T-helper 1 cell (primary cell): ENCODE results near the gene CST11.

Source experiments
- DNase-seq, 5 donors: peaks; one replicate each; pipeline ENCODE4 v3.0.0-alpha.2; 2012 to 2020

CST11 gene

GRCh38 chr20:23453549-23454543, 1.2 kb upstream of the CST11 start:
- no peak for DNase-seq

DNA sequence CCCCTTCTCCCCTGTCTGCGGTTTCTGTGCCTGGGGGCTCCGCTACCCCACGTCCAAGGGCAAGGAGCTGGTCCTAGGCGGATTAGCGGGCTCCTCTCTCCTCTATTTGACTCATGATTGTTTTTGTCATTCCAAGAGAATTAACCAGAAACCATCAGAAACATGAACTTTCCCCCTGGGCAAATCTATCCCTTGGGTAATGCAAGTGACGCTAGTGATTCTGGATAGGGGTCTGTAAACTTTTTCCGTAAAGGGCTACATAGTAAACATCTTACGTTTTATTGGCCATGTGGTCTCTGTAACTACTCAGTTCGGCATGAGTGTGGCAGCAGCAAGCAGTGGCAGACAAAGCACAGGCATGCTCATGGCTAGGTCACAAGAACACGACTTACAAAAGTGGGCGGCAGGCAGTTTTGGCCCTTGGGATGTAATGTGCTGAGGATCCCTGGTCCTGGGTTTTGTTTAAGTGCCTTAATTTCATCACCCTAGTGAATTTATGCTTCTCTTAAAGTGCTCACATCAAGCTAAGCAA, 654 bp downstream of the CST11 start:
- no peak for DNase-seq

DNA sequence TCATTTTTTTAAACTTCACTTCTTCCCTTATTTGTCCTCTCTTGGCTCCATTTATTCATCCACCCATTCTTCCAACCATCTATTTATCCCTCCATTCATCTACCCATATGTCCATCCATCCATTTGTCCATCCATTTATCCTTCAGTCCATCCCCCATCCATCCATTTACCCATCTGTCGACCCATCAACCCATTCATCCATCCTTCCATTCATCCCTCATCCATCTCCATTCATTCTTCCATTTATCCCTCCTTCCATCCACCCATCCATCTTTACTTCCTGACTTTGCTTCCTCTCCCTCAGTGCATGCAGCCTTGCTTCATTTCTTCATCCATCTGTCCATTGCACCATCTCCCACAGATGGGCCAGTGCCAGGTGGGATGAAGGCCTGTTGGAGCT, 1.8 kb downstream of the CST11 start:
- no peak for DNase-seq

DNA sequence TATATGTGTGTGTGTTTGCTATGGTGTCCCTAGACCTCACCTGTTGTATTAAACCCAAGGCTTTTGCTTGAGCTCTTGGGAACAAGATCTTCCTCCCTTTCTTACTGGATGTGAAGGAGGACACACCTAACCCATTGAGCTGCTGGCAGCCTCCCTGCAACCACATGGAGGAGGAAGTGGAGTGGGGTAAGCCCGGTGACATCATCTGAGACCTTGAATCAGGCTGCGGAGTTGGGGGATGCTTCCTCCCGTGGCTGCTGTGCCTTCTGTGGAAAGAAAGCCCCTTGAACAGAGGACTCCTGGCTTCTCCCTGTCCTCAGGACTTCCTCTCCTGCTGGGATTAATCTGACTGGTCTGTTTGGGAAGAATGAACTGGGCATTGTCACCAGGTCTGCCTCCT, 3.3 kb downstream of the CST11 start:
- no peak for DNase-seq

DNA sequence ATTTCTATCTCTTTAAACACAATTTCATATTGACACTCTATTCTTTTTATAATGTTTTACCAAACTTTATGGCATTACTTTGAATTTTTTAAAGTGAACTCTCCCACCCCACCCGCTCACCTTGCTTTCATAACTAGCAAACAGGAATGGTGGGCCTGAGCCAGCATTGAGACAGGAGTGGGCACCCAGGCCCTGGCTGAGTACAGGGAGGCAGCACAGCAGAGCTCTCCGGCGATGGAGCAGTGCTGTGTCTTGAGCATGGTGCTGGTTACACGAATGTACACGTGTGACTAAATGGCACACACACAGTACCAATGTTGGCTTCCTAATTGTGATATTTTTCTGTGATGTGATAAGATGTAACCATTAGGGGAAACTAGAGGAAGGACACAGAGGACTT, 4.5 kb downstream of the CST11 start:
- no peak for DNase-seq

- peak in 1 of 5 donors; percentile 27 for DNase-seq
These were observed 6.2 kb downstream of the CST11 start for GRCh38 chr20:23446505-23446904.

- no peak for DNase-seq
These were observed 7.0 kb downstream of the CST11 start for GRCh38 chr20:23445596-23446217.

- no peak for DNase-seq
These were observed 7.8 kb downstream of the CST11 start for GRCh38 chr20:23444859-23445258.

- no peak for DNase-seq
These were observed 10.2 kb downstream of the CST11 start for GRCh38 chr20:23442436-23442835.

GRCh38 chr20:23441850-23442313, 10.8 kb downstream of the CST11 start:
- DNase-seq: peak in 4 of 5 donors; percentile 20 to 49 (median 39)

- no peak for DNase-seq
These were observed 12.7 kb downstream of the CST11 start for GRCh38 chr20:23440004-23440403.

DNA sequence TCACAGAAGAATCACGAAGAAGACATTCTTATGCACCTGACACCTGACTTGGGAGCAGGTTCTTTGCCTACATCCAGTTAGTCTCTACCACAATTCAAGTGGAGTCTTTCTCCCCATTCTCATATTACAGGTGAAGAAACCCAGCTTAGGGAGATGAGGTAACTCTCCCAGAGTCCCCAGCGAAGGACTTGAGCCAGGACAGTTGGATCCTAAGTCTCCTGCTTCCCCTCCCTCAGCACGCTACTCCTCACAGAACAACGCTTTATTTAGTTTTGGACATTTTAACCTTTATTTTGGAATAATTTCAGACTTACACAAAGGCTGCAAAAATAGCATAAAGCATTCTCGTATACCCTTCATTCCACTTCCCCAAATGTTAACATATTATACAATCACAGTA, 14.0 kb downstream of the CST11 start:
- DNase-seq: no peak

DNA sequence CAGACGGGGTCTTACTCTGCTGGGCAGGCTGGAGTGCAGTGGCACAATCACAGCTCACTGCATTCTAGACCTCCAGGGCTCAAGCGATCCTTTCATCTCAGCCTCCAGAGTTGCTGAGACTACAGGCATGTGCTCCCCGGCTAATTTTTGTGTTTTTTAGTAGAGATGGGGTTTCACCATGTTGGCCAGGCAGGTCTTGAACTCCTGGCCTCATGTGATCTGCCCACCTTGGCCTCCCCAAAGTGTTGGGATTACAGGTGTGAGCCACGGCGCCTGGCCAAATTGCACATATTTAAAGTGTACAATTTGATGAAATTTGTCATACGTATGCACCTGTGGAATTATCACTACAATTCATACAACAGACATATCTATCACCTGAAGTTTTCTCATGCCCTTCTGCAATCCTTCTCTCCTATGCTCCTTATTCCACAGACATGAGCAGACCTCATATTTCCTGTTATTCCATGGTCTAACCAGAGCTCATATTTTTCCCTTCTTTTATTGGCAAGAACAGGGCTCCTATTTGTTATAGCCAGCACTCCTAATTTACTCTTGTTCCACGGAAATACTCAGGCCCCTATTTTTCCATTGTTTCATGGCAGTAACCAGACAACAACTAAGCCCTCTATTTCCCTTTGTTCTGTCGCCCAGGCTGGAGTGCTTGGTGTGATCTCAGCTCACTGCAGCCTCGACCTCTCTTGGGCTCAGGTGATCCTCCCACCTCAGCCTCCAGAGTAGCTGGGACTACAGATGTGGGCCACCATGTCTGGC, 15.4 kb downstream of the CST11 start:
- DNase-seq: no peak

- DNase-seq: no peak
These were observed 16.0 kb downstream of the CST11 start for GRCh38 chr20:23436681-23437080.

DNA sequence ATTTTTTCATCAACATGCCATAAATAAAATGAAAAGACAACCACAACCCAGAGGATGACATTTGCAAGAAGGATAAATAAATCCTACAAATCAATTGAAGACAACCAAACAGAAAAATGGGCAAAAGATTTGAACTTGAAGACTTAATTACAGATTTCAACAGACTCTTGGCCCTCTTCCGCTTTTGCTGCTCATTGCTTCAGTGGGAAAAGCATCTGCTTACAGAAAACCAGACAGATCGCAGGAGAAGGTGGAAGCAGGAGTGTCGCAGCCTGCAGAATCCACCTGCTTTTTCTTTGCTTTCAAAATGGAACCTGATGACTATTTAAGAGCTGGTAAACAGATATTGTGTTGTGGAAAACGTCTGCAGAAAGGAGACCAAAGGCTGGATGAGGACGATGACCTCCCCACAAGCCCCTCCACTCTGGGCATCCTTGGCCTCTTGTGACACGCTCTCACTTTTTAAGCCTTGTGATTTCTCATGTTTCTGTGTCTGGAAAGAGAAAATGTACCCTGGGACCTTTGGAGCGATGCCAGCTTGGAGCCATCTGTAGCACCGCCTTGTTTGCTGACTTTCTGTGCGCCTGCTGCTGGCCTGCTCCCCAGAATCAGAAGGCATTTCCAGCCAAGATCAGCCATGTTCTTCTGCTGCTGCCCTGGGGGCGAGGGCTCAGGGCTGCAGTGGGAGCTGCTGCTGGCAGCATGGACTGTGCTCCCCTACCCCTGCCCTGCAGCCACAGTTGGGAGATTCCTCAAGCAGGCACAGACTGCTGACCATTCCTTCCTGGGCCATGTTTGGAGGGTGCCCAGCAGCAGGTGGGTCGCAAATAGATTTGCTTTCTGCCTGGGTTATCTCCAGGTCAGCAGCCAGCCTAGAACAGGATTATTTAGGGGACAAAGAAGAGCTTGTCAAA, 16.8 kb downstream of the CST11 start:
- no peak for DNase-seq

GRCh38 chr20:23434521-23435313, 18.0 kb downstream of the CST11 start:
- DNase-seq: no peak

DNA sequence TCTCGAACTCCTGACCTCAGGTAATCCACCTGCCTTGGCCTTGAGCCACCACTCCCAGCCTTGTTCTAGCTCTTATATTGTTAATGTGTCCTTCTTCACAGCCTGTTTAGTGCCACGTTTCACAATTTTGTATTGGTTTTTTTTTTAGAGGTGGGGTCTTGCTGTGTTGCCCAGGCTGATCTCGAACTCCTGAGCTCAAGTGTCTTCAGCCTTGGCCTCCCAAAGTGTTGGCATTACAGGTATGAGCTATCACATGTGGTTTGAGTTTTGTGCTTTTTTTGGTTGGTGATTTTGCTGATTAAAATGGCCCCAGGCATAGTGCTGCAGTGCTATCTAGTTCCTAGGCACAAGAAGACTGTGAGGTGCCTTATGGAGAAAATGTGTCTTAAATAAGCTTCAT, 19.0 kb downstream of the CST11 start:
- no peak for DNase-seq

- DNase-seq: no peak
These were observed 27.5 kb downstream of the CST11 start for GRCh38 chr20:23425129-23425528.

GRCh38 chr20:23420943-23421931, 31.4 kb downstream of the CST11 start, which contains the start of gene NAPB:
Gene NAPB (minus strand): TSS chr20:23421488. CDS start chr20:23421402, 86 bp downstream.
- peak; percentile 81 to 92 (median 87) for DNase-seq
